Myocyte (in vitro differentiated cells): ENCODE data around the gene PRAMEF12. TPM values are rescaled to one million over a fixed set of nuclear protein-coding genes. Genes with fewer than 3 reads are reported as not detected.
A peak's percentile ranks its signal among the peaks of the same experiment; 100 is the strongest.
"Not testable (repeated sequence)": the region's sequence is repeated elsewhere in the genome, so short reads cannot be mapped to it uniquely, and the experiment has no call there.

Experiments
- DNase-seq: peaks from one replicate; pipeline ENCODE4 v3.0.0-alpha.2; 2012; ENCODE audit warnings: low read depth
- total RNA-seq: library from RNA; depleted of rRNA; stranded (reverse); fragments of >200 nt; gene quantifications from 2 replicates; pipeline ENCODE4 v1.2.3, GENCODE V29; 2014

PRAMEF12 gene
- total RNA-seq, 1 donor from 2014 or later = not detected

GRCh38 chr1:12770620-12771019 lies 2.9 kb upstream of the PRAMEF12 start:
- no peak for DNase-seq

DNA sequence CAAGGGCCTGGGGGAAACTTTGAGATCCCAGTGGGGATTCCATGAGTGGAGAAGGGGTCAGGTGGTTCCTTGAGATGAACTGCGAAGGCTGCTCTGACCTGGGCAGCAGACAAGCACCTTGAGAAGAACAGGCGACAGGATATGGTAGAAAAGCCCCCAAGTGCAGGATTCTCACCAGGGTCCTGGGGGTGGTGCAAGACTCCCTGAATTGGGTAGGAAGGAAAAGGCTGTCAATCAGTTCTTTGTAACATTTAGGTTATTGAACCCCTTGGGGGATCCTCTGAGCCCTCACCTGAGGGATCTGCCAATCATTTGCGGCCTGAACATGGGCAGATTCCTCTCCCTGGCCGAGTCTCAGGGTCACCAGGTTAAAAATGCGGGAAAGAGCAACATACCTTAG lies 2.4 kb upstream of the PRAMEF12 start:
- DNase-seq = no peak

GRCh38 chr1:12772520-12772919 lies 1.0 kb upstream of the PRAMEF12 start:
- DNase-seq = no peak

DNA sequence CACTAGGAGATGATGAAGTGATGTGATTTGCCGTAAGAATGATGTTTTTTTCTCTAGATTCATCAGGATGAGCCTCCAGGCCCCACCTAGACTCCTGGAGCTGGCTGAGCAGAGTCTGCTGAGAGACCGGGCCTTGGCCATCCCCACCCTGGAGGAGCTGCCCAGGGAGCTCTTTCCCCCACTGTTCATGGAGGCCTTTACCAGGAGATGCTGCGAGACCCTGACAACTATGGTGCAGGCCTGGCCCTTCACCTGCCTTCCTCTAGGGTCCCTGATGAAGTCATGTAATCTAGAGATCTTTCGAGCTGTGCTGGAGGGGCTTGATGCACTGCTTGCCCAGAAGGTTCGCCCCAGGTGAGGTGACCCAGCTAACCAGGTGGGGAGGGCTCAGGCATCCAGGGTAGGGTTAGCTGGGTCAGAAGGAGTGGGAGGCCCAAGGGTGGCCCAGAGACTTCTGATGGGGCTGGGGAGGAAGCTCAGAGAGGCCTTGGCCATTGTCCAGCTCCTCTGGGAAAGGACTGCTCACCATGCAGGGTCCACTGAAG lies 1.3 kb downstream of the PRAMEF12 start:
- DNase-seq = no peak

DNA sequence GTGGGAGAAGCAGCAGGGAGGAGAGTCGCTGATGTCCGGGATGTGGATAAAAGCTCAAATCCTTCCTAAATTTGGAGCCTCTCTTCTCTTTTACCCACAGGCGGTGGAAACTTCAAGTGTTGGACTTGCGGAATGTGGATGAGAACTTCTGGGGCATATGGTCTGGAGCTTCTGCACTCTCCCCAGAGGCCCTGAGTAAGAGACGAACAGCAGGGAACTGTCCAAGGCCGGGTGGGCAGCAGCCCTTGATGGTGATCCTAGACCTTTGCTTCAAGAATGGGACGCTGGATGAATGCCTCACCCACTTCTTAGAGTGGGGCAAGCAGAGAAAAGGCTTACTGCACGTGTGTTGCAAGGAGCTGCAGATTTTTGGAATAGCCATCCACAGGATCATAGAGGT lies 1.9 kb downstream of the PRAMEF12 start:
- no peak for DNase-seq

DNA sequence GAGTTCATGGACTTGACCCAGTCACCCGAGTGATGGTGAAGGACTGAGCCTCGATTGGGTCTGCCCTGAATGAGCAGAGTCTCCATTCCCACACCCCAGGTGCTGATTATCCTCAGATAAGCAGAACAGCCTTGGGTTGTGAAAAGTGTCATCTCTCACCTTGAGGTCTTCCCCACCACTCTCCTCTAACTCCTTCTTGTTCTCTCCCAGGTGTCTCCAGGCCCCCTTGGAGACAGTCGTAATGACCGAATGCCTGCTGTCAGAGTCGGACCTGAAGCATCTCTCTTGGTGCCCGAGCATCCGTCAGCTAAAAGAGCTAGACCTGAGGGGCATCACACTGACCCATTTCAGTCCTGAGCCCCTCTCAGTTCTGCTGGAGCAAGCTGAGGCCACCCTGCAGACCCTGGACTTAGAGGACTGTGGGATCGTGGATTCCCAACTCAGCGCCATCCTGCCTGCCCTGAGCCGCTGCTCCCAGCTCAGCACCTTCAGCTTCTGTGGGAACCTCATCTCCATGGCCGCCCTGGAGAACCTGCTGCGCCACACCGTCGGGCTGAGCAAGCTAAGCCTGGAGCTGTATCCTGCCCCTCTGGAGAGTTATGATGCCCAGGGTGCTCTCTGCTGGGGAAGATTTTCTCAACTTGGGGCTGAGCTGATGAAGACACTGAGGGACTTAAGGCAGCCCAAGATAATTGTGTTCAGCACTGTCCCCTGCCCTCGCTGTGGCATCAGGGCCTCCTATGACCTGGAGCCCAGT lies 3.4 kb downstream of the PRAMEF12 start:
- DNase-seq = no peak

GRCh38 chr1:12778061-12778460 lies 4.5 kb downstream of the PRAMEF12 start:
- DNase-seq = no peak

DNA sequence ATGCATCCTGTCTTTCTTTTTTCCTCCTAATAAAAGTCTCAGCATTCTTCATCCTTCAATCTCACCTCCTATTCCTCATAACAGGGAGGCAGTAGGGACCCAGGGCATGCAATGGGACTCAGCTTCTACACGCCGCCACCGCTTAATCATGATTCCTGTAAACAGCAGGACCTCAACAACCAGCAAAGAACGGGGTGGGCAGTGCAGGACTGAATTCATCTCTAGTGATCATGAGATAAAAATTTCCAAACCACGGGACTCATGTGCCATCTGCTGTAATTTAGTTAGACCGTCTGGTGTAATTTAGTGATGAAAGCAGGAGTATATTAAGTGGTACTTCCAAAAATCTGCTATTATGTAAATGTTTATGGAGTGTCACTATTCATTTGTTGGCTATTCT lies 5.4 kb downstream of the PRAMEF12 start:
- peak; percentile 0 for DNase-seq

DNA sequence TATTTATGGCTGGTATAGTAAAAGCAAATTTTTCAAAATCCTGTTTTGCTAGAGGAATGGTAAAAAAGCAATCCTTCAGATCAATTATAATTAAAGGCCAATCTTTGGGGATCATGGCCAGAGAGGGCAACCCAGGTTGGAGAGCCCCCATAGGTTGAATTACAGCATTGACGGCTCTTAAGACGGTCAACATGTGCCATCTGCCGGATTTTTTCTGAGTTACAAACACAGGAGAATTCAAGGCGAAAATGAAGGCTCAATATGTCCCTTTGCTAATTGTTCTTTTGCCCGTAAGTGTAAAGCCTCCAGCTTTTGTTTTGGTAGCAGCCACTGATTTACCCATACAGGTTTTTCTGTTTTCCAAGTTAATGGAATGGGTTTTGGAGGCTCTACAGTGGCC lies 8.0 kb downstream of the PRAMEF12 start:
- not testable (repeated sequence) for DNase-seq

- DNase-seq = not testable (repeated sequence)
These were observed 10.2 kb downstream of the PRAMEF12 start for GRCh38 chr1:12783783-12784182.

DNA sequence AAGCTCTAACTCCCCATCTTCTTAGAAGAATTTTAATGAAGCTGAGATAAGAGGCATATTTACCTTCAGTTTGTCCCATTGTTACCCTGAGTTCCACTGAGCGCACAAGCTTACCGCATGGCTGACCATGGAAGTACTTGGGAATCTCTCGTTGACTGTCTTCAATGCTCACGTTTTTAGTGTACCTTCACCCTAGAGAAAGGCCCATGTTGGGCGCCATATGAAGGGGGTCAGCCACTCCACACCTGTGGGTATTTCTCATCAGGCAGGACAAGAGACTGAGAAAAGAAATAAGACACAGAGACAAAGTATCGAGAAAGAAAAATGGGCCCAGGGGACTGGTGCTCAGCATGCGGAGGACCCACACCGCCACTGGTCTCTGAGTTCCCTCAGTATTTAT lies 11.2 kb downstream of the PRAMEF12 start:
- DNase-seq = peak; percentile 2

DNA sequence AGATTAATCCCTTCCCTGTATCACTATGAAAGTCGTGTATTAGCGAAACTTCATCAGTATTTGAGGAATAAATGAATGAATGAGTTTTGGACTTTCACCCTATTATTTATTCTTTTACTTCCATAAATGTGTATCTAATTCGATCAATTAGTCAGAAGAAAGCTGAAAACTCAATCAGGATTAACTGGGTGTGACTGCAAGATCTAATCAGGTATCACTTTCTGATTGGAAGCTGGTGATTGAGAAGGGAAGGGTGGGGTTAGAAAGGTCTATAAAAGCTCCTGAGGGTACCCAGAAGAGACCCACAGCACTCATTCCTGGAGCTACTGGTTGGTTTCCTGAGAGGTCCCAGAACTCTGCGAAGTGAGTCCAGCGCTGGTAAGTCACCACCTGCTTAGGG lies 17.6 kb downstream of the PRAMEF12 start, which contains the start of gene PRAMEF1:
Gene PRAMEF1, plus strand, starts transcription at position 301 of the 400 bp plus-strand sequence. CDS start 1,831 bp downstream, outside the sequence.
- DNase-seq = not testable (repeated sequence)

DNA sequence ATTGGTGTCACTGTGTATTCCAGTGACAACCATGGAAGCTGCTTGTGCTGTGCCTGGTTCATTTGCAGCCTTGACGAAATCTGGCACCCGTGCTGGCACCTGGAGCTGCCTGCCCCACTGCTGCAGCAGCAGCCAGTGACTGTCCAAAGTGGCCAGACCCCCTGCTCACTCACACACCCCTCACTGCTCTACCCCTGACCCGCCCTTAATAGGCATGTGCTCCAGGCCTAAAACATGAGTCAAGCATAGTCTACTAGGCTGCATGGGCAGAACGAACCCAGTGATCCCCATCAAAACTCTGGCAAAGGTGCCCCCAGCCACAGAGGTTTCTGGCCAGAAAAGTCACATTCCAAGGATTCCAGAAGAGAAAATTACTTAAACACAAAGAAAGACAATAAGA lies 25.4 kb downstream of the PRAMEF12 start:
- no peak for DNase-seq

GRCh38 chr1:12799730-12800129 lies 26.2 kb downstream of the PRAMEF12 start:
- DNase-seq = no peak

DNA sequence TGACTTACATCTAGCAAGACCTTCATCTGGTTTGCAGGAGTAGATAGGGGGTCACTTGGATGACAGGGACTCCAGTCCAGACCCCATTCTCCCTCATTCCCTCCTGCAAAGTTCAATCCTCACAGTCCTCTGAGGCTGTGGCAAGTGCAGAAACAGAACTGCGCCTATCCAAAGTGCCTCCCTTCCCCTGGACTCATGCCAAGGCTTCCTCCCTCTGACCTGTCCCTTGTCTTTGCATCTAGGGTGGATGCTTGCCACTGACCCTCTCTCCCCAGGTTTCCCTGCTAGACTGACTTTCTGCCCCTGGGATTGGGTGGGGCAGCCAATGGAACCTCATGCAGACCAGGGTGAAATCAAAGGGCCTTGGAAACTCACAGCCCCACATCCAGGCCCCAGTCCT lies 36.4 kb downstream of the PRAMEF12 start:
- DNase-seq = no peak

DNA sequence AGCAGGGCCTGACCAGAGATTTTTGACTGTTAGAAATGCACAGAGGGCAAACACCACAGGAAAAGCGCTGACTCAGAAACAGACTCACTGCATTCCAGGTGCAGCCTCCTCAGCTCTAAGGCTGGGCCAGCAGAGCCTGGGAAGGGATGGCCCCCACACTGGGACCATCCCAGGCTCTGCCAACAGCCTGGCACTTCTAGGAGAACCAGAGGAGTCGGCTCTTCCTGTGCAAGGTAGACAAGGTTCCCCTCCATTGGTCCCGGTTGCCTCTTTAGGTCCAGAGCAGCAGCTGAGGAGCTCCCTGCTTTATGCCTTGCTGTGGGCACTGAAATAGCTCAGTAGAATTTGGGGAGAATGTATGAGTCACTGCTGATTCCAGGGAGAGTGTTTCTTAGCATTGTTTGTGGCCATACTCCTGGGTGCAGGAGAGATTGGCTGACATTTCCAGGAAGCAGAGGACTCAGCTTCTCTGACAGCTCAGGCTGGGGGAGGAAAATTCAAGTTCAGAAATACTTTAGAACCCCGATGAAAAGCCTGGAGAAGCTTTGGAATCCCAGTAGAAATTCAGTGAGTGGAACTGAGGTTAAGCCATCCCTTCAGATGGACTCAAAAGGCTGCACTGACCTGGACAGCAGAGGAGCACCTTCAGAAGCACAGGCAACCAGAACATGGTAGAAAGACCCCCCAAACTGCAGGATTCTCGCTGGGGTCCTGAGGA lies 37.3 kb downstream of the PRAMEF12 start:
- DNase-seq = no peak

GRCh38 chr1:12811409-12811784 lies 37.9 kb downstream of the PRAMEF12 start:
- no peak for DNase-seq

DNA sequence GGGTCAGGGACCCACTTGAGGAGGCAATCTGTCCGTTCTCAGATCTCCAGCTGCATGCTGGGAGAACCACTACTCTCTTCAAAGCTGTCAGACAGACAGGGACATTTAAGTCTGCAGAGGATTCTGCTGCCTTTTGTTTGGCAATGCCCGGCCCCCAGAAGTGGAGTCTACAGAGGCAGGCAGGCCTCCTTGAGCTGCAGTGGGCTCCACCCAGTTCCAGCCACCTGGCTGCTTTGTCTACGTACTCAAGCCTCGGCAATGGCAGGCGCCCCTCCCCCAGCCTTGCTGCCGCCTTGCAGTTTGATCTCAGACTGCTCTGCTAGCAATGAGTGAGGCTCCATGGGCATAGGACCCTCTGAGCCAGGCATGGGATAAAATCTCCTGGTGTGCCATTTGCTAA lies 45.5 kb downstream of the PRAMEF12 start:
- DNase-seq = not testable (repeated sequence)
